Stomach (tissue), 4 donors: Measurements from ENCODE around the gene OPHN1.

Source experiments
- CTCF ChIP-seq, 7 experiments: fragments of 450-650 bp in 4 of 7; fragments of 200-600 bp in 3 of 7; sonication (generic) in 3 of 7; IDR thresholded peaks; one replicate each; pipeline ENCODE4 v1.5.1; 2016 to 2019; ENCODE audit warnings: antibody characterized with exemption in 7 of 7, control low read depth in 2 of 7, mild to moderate bottlenecking in 1 of 7
- EP300 ChIP-seq: sonication (generic); formaldehyde crosslinking; IDR thresholded peaks from one replicate; pipeline ENCODE4 v1.6.1; 2017; ENCODE audit warnings: antibody characterized with exemption
- POLR2A ChIP-seq, 4 donors: fragments of 450-650 bp; IDR thresholded peaks; one replicate each; pipeline ENCODE4 v1.6.1; 2016; ENCODE audit warnings: antibody characterized with exemption in 4 of 4, control low read depth in 2 of 4, mild to moderate bottlenecking in 1 of 4, moderate library complexity in 1 of 4

- TF ChIP-seq CTCF (IDR thresholded peaks at IDR 0.05) (no peak), POLR2A (IDR thresholded peaks at IDR 0.05) (no peak), EP300 (no peak)
These were observed 15.6 kb downstream of the OPHN1 start for GRCh38 chrX:68417651-68418050.
